Spleen (tissue), 7 donors: Measurements from ENCODE around the gene CCDC61.

Source experiments
- POLR2A ChIP-seq, 3 donors: fragments of 450-650 bp; IDR thresholded peaks; one replicate each; pipeline ENCODE4 v1.5.1; 2017; ENCODE audit warnings: antibody characterized with exemption in 3 of 3, mild to moderate bottlenecking in 1 of 3
- TF ChIP-seq, protein P1 (sequence below), 11 experiments: fragments of 200-600 bp in 7 of 11; fragments of 450-650 bp in 4 of 11; sonication (generic) in 4 of 11; IDR thresholded peaks in 8 of 11; conservative IDR thresholded peaks in 3 of 11; 1 replicate in 7 of 11; 2 replicates in 4 of 11; pipeline versions ENCODE4 v1.4.0 to v1.8.0; 2016 to 2021; ENCODE audit warnings: antibody characterized with exemption in 11 of 11, inconsistent platforms in 4 of 11, mild to moderate bottlenecking in 1 of 11
- donor health status: DM: no; HTN: no; CAD: no; lungs with moderate emphysema.
- donor health status: DM: no; HTN: no; CAD: no.
- donor health status: DM: no; HTN: no; CAD: no.

DNA sequence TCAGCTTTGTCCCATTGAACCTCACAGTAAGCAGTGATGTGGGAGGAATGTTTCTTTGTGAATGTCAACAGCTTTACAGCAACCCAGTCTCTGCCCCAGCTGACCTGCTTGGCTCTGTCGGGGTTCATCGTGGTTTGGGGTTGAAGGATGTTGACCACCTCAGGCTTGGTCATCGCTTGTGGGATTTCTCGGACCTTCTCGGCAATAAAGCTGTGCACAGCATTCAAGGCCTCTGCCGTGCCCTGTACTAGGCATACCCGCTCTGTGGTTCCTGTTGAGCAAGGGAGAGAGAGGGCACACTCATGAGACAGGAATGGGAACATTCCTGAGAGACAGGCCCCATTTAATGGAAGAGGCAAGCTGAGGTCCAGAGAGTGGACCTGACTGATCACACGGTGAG lies 41.6 kb upstream of the CCDC61 start:
- TF ChIP-seq, protein P1, sequence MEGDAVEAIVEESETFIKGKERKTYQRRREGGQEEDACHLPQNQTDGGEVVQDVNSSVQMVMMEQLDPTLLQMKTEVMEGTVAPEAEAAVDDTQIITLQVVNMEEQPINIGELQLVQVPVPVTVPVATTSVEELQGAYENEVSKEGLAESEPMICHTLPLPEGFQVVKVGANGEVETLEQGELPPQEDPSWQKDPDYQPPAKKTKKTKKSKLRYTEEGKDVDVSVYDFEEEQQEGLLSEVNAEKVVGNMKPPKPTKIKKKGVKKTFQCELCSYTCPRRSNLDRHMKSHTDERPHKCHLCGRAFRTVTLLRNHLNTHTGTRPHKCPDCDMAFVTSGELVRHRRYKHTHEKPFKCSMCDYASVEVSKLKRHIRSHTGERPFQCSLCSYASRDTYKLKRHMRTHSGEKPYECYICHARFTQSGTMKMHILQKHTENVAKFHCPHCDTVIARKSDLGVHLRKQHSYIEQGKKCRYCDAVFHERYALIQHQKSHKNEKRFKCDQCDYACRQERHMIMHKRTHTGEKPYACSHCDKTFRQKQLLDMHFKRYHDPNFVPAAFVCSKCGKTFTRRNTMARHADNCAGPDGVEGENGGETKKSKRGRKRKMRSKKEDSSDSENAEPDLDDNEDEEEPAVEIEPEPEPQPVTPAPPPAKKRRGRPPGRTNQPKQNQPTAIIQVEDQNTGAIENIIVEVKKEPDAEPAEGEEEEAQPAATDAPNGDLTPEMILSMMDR (IDR thresholded peaks at IDR 0.05 in 8 of 11, conservative IDR thresholded peaks at IDR 0.05 in 3 of 11): no peak
- TF ChIP-seq POLR2A (IDR thresholded peaks at IDR 0.05): no peak
